ENCODE measurements around the gene GATA5. TPM values are rescaled to one million over a fixed set of nuclear protein-coding genes. Genes with fewer than 3 reads are reported as not detected.

GATA5 gene
- total RNA-seq, 1 experiment from 2014 or later: 0.18 TPM

GRCh38 chr20:62425281-62426058 is 50.3 kb downstream of the GATA5 start:
- intact Hi-C loops (cut with micrococcal nuclease): no loop called here
- Histone ChIP-seq H3F3A (ENCODE audit: low read length, unreplicated experiment) (no peaks in the 10 kb centered on the region), H3K4me1 (ENCODE audit: insufficient read depth, low read length) (peaks cover 29% of the 10 kb centered on the region), H3K9me2 (replicated peaks; ENCODE audit: low read length) (no peaks in the 10 kb centered on the region), H3K27me3 (ENCODE audit: low read length) (no peaks in the 10 kb centered on the region), H3K36me3 (ENCODE audit: low read depth, low read length) (no peaks in the 10 kb centered on the region), H3K27ac (ENCODE audit: low read length) (no peak overlapping the region), H3K4me3 (ENCODE audit: low read length) (no peak overlapping the region), H4K20me1 (ENCODE audit: low read length) (no peaks in the 10 kb centered on the region), H3K9me3 (ENCODE audit: low read length) (no peaks in the 10 kb centered on the region), H3K79me2 (ENCODE audit: low read length) (0 out of 2 replicates have a peak, but pooled peaks cover 5% of the 10 kb centered on the region), H2AFZ (ENCODE audit: low read length) (no peak overlapping the region), H3K4me2 (ENCODE audit: low read length) (no peak overlapping the region), H3K9ac (ENCODE audit: low read length) (no peak overlapping the region)
- ChIA-PET POLR2A (ENCODE audit: unreplicated experiment) (interaction anchor here (0.6 kb wide), 1 partner anchor 371 kb away, joined by 3 read pairs; the partner anchor contains the start of gene MRGBP), CTCF (no interaction called here)
- no TSS peak for BruUV-seq (replicated peaks)
- no peak for TF ChIP-seq CTCF (conservative IDR thresholded peaks at IDR 0.05; ENCODE audit: low read depth, low read length)
- no peak for TF ChIP-seq EZH2 (IDR thresholded peaks at IDR 0.05; ENCODE audit: low read length, unreplicated experiment)
- TF ChIP-seq EZH2phosphoT487 (IDR thresholded peaks at IDR 0.05; ENCODE audit: borderline replicate concordance, low read length): no peak
- no peak for DNase-seq
- no peak for ATAC-seq

GRCh38 chr20:62424249-62425107 is 51.3 kb downstream of the GATA5 start:
- no peaks in the 10 kb centered on the region for H4K20me1 ChIP-seq (ENCODE audit: low read length)
- DNase-seq (peak; percentile 22), ATAC-seq (no peak)
- H3K9me3 ChIP-seq (ENCODE audit: low read length): no peaks in the 10 kb centered on the region
- no peak overlapping the region for H3K9ac ChIP-seq (ENCODE audit: low read length)
- H3K9me2 ChIP-seq (replicated peaks; ENCODE audit: low read length): no peaks in the 10 kb centered on the region
- no peaks in the 10 kb centered on the region for H3K36me3 ChIP-seq (ENCODE audit: low read depth, low read length)
- no peak overlapping the region for H3K4me3 ChIP-seq (ENCODE audit: low read length)
- H3F3A ChIP-seq (ENCODE audit: low read length, unreplicated experiment): no peaks in the 10 kb centered on the region
- no peaks in the 10 kb centered on the region for H3K27me3 ChIP-seq (ENCODE audit: low read length)
- no TSS peak for BruUV-seq (replicated peaks)
- no peak overlapping the region for H3K4me2 ChIP-seq (ENCODE audit: low read length)
- intact Hi-C loops (cut with micrococcal nuclease): no loop called here
- ChIA-PET CTCF (interaction anchor here (0.6 kb wide), 1 partner anchor 386 kb away, joined by 4 read pairs; no protein-coding TSS in a partner anchor), POLR2A (ENCODE audit: unreplicated experiment) (no interaction called here)
- TF ChIP-seq CTCF (conservative IDR thresholded peaks at IDR 0.05; ENCODE audit: low read depth, low read length): no peak
- no peak for TF ChIP-seq EZH2 (IDR thresholded peaks at IDR 0.05; ENCODE audit: low read length, unreplicated experiment)
- no peak for TF ChIP-seq EZH2phosphoT487 (IDR thresholded peaks at IDR 0.05; ENCODE audit: borderline replicate concordance, low read length)
- no peak overlapping the region for H2AFZ ChIP-seq (ENCODE audit: low read length)
- H3K4me1 ChIP-seq (ENCODE audit: insufficient read depth, low read length): peaks cover 29% of the 10 kb centered on the region
- H3K79me2 ChIP-seq (ENCODE audit: low read length): 0 out of 2 replicates have a peak, but pooled peaks cover 5% of the 10 kb centered on the region
- no peak overlapping the region for H3K27ac ChIP-seq (ENCODE audit: low read length)
